Heart left ventricle (tissue), 13 donors: ENCODE data around the gene IPO13.

ENCODE experiments used
- POLR2A ChIP-seq, 2 donors: fragments of 450-650 bp; IDR thresholded peaks; one replicate each; pipeline ENCODE4 v1.6.1; 2017; ENCODE audit warnings: antibody characterized with exemption in 2 of 2, mild to moderate bottlenecking in 2 of 2, moderate library complexity in 2 of 2
- TF ChIP-seq, protein P1 (sequence below), 12 donors: fragments of 200-600 bp; sonication (generic) in 4 of 12; IDR thresholded peaks; one replicate each; pipeline versions ENCODE4 v1.5.0 to v1.8.0; 2018 to 2022; ENCODE audit warnings: antibody characterized with exemption in 12 of 12, mild to moderate bottlenecking in 5 of 12
- donor health status: ischemic (EF 13 %, LVEDD 7.1; RV severe dilation, severe dysfunction).
- donor health status: DM: no; HTN: yes; CAD: no.
- donor health status: DM: no; HTN: no; CAD: no.
- donor health status: ischemic (EF 25% LVEDD 6.9; RV normal size, moderate dysfunction).
- donor health status: ischemic (EF 25% LVEDD 5.7; RV mildly dilated, moderate dysfunction).
- donor health status: ischemic (EF 35%, LVEDD 5.7; RV mildly dilated, moderate dysfunction).
- donor health status: nonischemic (EF 11% LVEDD 7.7; RV severe dilation, severe dysfunction).
- donor health status: DM: yes; HTN: yes; CAD: no.
- donor health status: PGD.
- donor health status: ischemic (EF 29% LVEDD 5.4; RV normal size, mild dysfunction).
- donor health status: nonischemic (EF 23%, LVEDD 6.1; RV moderate dilation, normal function).

- TF ChIP-seq, protein P1, sequence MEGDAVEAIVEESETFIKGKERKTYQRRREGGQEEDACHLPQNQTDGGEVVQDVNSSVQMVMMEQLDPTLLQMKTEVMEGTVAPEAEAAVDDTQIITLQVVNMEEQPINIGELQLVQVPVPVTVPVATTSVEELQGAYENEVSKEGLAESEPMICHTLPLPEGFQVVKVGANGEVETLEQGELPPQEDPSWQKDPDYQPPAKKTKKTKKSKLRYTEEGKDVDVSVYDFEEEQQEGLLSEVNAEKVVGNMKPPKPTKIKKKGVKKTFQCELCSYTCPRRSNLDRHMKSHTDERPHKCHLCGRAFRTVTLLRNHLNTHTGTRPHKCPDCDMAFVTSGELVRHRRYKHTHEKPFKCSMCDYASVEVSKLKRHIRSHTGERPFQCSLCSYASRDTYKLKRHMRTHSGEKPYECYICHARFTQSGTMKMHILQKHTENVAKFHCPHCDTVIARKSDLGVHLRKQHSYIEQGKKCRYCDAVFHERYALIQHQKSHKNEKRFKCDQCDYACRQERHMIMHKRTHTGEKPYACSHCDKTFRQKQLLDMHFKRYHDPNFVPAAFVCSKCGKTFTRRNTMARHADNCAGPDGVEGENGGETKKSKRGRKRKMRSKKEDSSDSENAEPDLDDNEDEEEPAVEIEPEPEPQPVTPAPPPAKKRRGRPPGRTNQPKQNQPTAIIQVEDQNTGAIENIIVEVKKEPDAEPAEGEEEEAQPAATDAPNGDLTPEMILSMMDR (IDR thresholded peaks at IDR 0.05): no peak
- no peak for TF ChIP-seq POLR2A (IDR thresholded peaks at IDR 0.05)
These were observed 47.3 kb downstream of the IPO13 start for GRCh38 chr1:43994071-43994470.
